ENCODE data around the gene ZC3H6.
"Not testable (repeated sequence)": the region's sequence is repeated elsewhere in the genome, so short reads cannot be mapped to it uniquely, and the experiment has no call there.

DNA sequence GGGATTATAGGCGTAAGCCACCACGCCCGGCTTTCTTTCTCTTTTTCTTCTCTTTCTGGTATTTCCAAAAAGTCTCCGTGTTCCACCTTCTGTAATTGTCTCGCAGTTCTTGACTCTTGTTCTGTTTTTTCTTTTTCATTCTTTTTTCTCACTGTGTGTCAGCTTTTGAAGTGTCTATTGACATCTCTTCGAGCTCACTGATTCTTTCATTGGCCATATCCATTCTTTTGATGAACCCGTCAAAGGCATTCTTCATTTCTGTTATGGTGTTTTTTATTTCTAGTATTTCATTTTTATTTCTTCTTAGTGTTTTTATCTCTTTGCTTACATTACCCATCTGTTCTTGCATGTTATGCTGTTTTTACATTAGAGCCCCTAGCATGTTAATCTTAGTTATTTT, 84.7 kb downstream of the ZC3H6 start:
- TF ChIP-seq, protein P1, sequence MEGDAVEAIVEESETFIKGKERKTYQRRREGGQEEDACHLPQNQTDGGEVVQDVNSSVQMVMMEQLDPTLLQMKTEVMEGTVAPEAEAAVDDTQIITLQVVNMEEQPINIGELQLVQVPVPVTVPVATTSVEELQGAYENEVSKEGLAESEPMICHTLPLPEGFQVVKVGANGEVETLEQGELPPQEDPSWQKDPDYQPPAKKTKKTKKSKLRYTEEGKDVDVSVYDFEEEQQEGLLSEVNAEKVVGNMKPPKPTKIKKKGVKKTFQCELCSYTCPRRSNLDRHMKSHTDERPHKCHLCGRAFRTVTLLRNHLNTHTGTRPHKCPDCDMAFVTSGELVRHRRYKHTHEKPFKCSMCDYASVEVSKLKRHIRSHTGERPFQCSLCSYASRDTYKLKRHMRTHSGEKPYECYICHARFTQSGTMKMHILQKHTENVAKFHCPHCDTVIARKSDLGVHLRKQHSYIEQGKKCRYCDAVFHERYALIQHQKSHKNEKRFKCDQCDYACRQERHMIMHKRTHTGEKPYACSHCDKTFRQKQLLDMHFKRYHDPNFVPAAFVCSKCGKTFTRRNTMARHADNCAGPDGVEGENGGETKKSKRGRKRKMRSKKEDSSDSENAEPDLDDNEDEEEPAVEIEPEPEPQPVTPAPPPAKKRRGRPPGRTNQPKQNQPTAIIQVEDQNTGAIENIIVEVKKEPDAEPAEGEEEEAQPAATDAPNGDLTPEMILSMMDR (IDR thresholded peaks at IDR 0.05; ENCODE audit: insufficient read depth, low read depth, low read length), result not testable (repeated sequence)
- TF ChIP-seq EZH2 (IDR thresholded peaks at IDR 0.05; ENCODE audit: insufficient read depth, low read length), result not testable (repeated sequence)
